Lung (tissue), 12 donors: Measurements from ENCODE around the gene CDKN1B. TPM values are rescaled to one million over a fixed set of nuclear protein-coding genes. Genes with fewer than 3 reads are reported as not detected.

ENCODE experiments used
- ATAC-seq: fragments of 200-7000 bp; cut with Tn5 transposase; one replicate; pipeline ENCODE4 v1.9.1; 2020; ENCODE audit warnings: moderate number of reproducible peaks; ENCODE audit not compliant: insufficient read depth, low FRiP score
- DNase-seq, 3 donors: peaks; one replicate each; pipeline ENCODE4 v3.0.0-alpha.2; 2013 to 2017
- H3K27ac ChIP-seq, 2 donors: one replicate each; pipeline ENCODE4 v1.5.1; 2013; ENCODE audit warnings: mild to moderate bottlenecking in 2 of 2, moderate library complexity in 2 of 2, control low read depth in 1 of 2, inconsistent platforms in 1 of 2, low read depth in 1 of 2, low read length in 1 of 2
- H3K27me3 ChIP-seq, 3 donors: one replicate each; pipeline ENCODE4 v1.5.1; 2013; ENCODE audit warnings: low read length in 2 of 3; ENCODE audit not compliant: control insufficient read depth in 3 of 3, insufficient read depth in 3 of 3
- H3K36me3 ChIP-seq, 4 donors: one replicate each; pipeline ENCODE4 v1.5.1; 2013; ENCODE audit warnings: low read length in 4 of 4, mild to moderate bottlenecking in 1 of 4, moderate library complexity in 1 of 4; ENCODE audit not compliant: control insufficient read depth in 4 of 4, insufficient read depth in 4 of 4
- H3K4me1 ChIP-seq, 5 donors: one replicate each; pipeline ENCODE4 v1.5.1; 2013; ENCODE audit warnings: low read length in 5 of 5, mild to moderate bottlenecking in 2 of 5, moderate library complexity in 1 of 5; ENCODE audit not compliant: control insufficient read depth in 5 of 5, insufficient read depth in 5 of 5
- H3K4me3 ChIP-seq: one replicate; pipeline ENCODE4 v1.5.1; 2013; ENCODE audit warnings: mild to moderate bottlenecking, control low read depth, moderate library complexity
- H3K9ac ChIP-seq, 2 donors: one replicate each; pipeline ENCODE4 v1.5.1; 2013; ENCODE audit warnings: low read length in 2 of 2, control low read depth in 1 of 2; ENCODE audit not compliant: insufficient read depth in 1 of 2
- H3K9me3 ChIP-seq, 4 donors: one replicate each; pipeline ENCODE4 v1.5.1; 2013; ENCODE audit warnings: low read length in 3 of 4, mild to moderate bottlenecking in 1 of 4, moderate library complexity in 1 of 4; ENCODE audit not compliant: control insufficient read depth in 4 of 4, insufficient read depth in 3 of 4
- CTCF ChIP-seq: IDR thresholded peaks from 2 replicates; pipeline ENCODE4 v1.5.1; 2012; ENCODE audit warnings: mild to moderate bottlenecking; ENCODE audit errors: control extremely low read depth, extremely low read depth
- WGBS, 2 donors: extraction: QIAGEN DNeasy Blood & Tissue Kit; methylation state at CpG; one replicate each; pipeline ENCODE4 v1.1.7; 2013; 5-methylcytosine and 5-hydroxymethylcytosine counted together
- polyA plus RNA-seq, 2 donors: library from polyadenylated mRNA; stranded (reverse); fragments of 200-250 nt; gene quantifications; one replicate each; pipeline ENCODE4 v1.2.1, GENCODE V29; 2013
- total RNA-seq, 2 donors: library from RNA; depleted of rRNA in 1 of 2; stranded (reverse); fragments of >200 nt in 1 of 2; gene quantifications; one replicate each; pipeline ENCODE4 v1.2.1, GENCODE V29; 2014 to 2021
- donor health status: control.
- donor health status: control.
- donor health status: Bipolar disorder and iron deficiency.
- donor health status: healthy.
- donor health status: DM: yes; HTN: yes; CAD: no.

Gene CDKN1B
- total and polyA plus RNA-seq, 4 donors: 27.3 to 89.4 (median 39.9) TPM

GRCh38 chr12:12686472-12686871 lies 30.7 kb upstream of the CDKN1B start:
- no peak overlapping the region for H3K9ac ChIP-seq
- TF ChIP-seq CTCF: no peak
- H3K4me1 ChIP-seq: peaks cover 0 to 5% (median 0%) of the 10 kb centered on the region in 5 donors
- no peaks in the 10 kb centered on the region for H3K36me3 ChIP-seq
- no peak overlapping the region for H3K4me3 ChIP-seq
- DNase-seq (no peak), ATAC-seq (no peak)
- no peak overlapping the region for H3K27ac ChIP-seq
- H3K27me3 ChIP-seq: peaks cover 0 to 3% (median 0%) of the 10 kb centered on the region in 3 donors
- 98 to 100% methylated on average over 1 of the region's 1 CpG for WGBS, 2 donors
- H3K9me3 ChIP-seq: no peaks in the 10 kb centered on the region

- no peaks in the 10 kb centered on the region for H3K36me3 ChIP-seq
- H3K9ac ChIP-seq: no peak overlapping the region
- TF ChIP-seq CTCF: no peak
- H3K27me3 ChIP-seq: peaks cover 0 to 3% (median 0%) of the 10 kb centered on the region in 3 donors
- peaks cover 0 to 5% (median 0%) of the 10 kb centered on the region in 5 donors for H3K4me1 ChIP-seq
- no peak overlapping the region for H3K27ac ChIP-seq
- no peak for ATAC-seq
- H3K4me3 ChIP-seq: no peak overlapping the region
- DNase-seq: no peak
- H3K9me3 ChIP-seq: no peaks in the 10 kb centered on the region
These were observed 30.2 kb upstream of the CDKN1B start for GRCh38 chr12:12686925-12687324.

GRCh38 chr12:12689647-12690300 lies 27.4 kb upstream of the CDKN1B start:
- ATAC-seq: no peak
- 90 to 95% methylated on average over 5 of the region's 5 CpGs for WGBS, 2 donors
- Histone ChIP-seq H3K27me3 (no peaks in the 10 kb centered on the region), H3K9ac (no peak overlapping the region), H3K4me1 (no peaks in the 10 kb centered on the region), H3K27ac (no peak overlapping the region), H3K4me3 (no peak overlapping the region), H3K9me3 (no peaks in the 10 kb centered on the region), H3K36me3 (no peaks in the 10 kb centered on the region)
- no peak for DNase-seq
- TF ChIP-seq CTCF: no peak

- ATAC-seq: no peak
- Histone ChIP-seq H3K27ac (no peak overlapping the region), H3K27me3 (no peaks in the 10 kb centered on the region), H3K4me1 (peaks cover 0 to 5% (median 0%) of the 10 kb centered on the region in 5 donors), H3K9ac (no peak overlapping the region), H3K36me3 (no peaks in the 10 kb centered on the region), H3K4me3 (no peak overlapping the region), H3K9me3 (no peaks in the 10 kb centered on the region)
- DNase-seq: no peak
- no peak for TF ChIP-seq CTCF
- WGBS, 2 donors: 96 to 97% methylated on average over 2 of the region's 2 CpGs
These were observed 25.6 kb upstream of the CDKN1B start for GRCh38 chr12:12691549-12691948.
